HepG2 (cell line): Measurements from ENCODE around the gene CISD1. TPM values are rescaled to one million over a fixed set of nuclear protein-coding genes. Genes with fewer than 3 reads are reported as not detected.

Experiments
- ATRX ChIP-seq: sonication (generic); formaldehyde crosslinking; IDR thresholded peaks from 2 replicates; pipeline ENCODE4 v1.4.0; 2020; ENCODE audit warnings: missing genetic modification reagents, borderline replicate concordance
- BCL6 ChIP-seq: IDR thresholded peaks from 2 replicates; pipeline ENCODE4 v1.6.1; 2016; ENCODE audit warnings: missing genetic modification reagents, missing compliant biosample characterization
- ELF4 ChIP-seq: sonication (generic); formaldehyde crosslinking; IDR thresholded peaks from 2 replicates; pipeline ENCODE4 v1.5.0; 2020; ENCODE audit warnings: missing genetic modification reagents, mild to moderate bottlenecking, moderate library complexity, borderline replicate concordance
- ESRRA ChIP-seq: sonication (generic); formaldehyde crosslinking; IDR thresholded peaks from 2 replicates; pipeline ENCODE4 v1.5.1; 2020; ENCODE audit warnings: mild to moderate bottlenecking, low read depth, missing genetic modification reagents
- ETV6 ChIP-seq: sonication (generic); formaldehyde crosslinking; conservative IDR thresholded peaks from 2 replicates; pipeline ENCODE4 v1.4.0; 2020; ENCODE audit warnings: missing genetic modification reagents
- FOSL2 ChIP-seq: sonication (generic); formaldehyde crosslinking; IDR thresholded peaks from 2 replicates; pipeline ENCODE4 v1.4.0; 2020; ENCODE audit warnings: missing genetic modification reagents
- HNRNPH1 ChIP-seq: fragments of 200-400 bp; formaldehyde crosslinking; optimal IDR thresholded peaks from 2 replicates; pipeline ENCODE3; 2017; ENCODE audit warnings: mild to moderate bottlenecking, low read depth, low read length
- KLF13 ChIP-seq: sonication (generic); formaldehyde crosslinking; IDR thresholded peaks from 2 replicates; pipeline ENCODE4 v1.4.0; 2020; ENCODE audit warnings: mild to moderate bottlenecking, missing genetic modification reagents
- NONO ChIP-seq, 2 experiments: fragments of 450-650 bp in 1 of 2; sonication (generic) in 1 of 2; formaldehyde crosslinking in 1 of 2; IDR thresholded peaks in 1 of 2; conservative IDR thresholded peaks in 1 of 2; 2 replicates each; pipeline versions ENCODE4 v1.6.1 to v1.8.0; 2017 to 2022; ENCODE audit warnings: mild to moderate bottlenecking in 1 of 2, missing genetic modification reagents in 1 of 2, moderate library complexity in 1 of 2
- NR2F2 ChIP-seq: IDR thresholded peaks from 2 replicates; pipeline ENCODE4 v1.6.1; 2012; ENCODE audit warnings: low read depth, inconsistent platforms, borderline replicate concordance
- PBX2 ChIP-seq: IDR thresholded peaks from 2 replicates; pipeline ENCODE4 v1.6.1; 2016; ENCODE audit warnings: control low read depth
- POLR2A ChIP-seq, 2 experiments: IDR thresholded peaks; 2 replicates each; pipeline ENCODE4 v1.6.1; 2011; ENCODE audit warnings: low read depth in 2 of 2, low read length in 2 of 2, mild to moderate bottlenecking in 1 of 2, moderate library complexity in 1 of 2; ENCODE audit not compliant: insufficient read depth in 1 of 2
- SIX1 ChIP-seq: sonication (generic); formaldehyde crosslinking; IDR thresholded peaks from 2 replicates; pipeline ENCODE4 v1.4.0; 2020; ENCODE audit warnings: missing genetic modification reagents, borderline replicate concordance
- YEATS4 ChIP-seq: sonication (generic); formaldehyde crosslinking; IDR thresholded peaks from 2 replicates; pipeline ENCODE4 v1.4.0; 2020; ENCODE audit warnings: missing genetic modification reagents, borderline replicate concordance
- ZNF577 ChIP-seq: sonication (generic); formaldehyde crosslinking; IDR thresholded peaks from 2 replicates; pipeline ENCODE4 v1.4.0; 2020; ENCODE audit warnings: mild to moderate bottlenecking, low read depth, missing genetic modification reagents, borderline replicate concordance
- ZNF605 ChIP-seq: sonication (generic); formaldehyde crosslinking; IDR thresholded peaks from 2 replicates; pipeline ENCODE4 v1.8.0; 2022; ENCODE audit warnings: mild to moderate bottlenecking, missing genetic modification reagents
- polyA plus RNA-seq, 8 experiments: library from polyadenylated mRNA; depleted of rRNA in 3 of 8; stranded (reverse) in 7 of 8; unstranded in 1 of 8; fragments of >200 nt; fragmentation: Illumina TruSeq in 4 of 8; extraction: Trizol in 4 of 8; gene quantifications; 2 replicates each; pipeline versions ENCODE4 v1.2.1 to v1.2.3, GENCODE V29; 2011 to 2016; ENCODE audit warnings: low read depth in 4 of 8, missing spikeins in 1 of 8, mixed read lengths in 1 of 8; ENCODE audit not compliant: insufficient read depth in 1 of 8
- total RNA-seq, 5 experiments: library from RNA; depleted of rRNA; stranded (reverse); fragments of >200 nt; fragmentation: Illumina TruSeq; extraction: Trizol; gene quantifications; 2 replicates each; pipeline ENCODE4 v1.2.3, GENCODE V29; 2016; ENCODE audit warnings: low read depth in 1 of 5
- TF ChIP-seq, protein P1 (sequence below): sonication (generic); formaldehyde crosslinking; IDR thresholded peaks from 2 replicates; pipeline ENCODE4 v1.4.0; 2020; ENCODE audit warnings: missing genetic modification reagents, borderline replicate concordance
- TF ChIP-seq, protein P2 (sequence below): sonication (generic); formaldehyde crosslinking; IDR thresholded peaks from 2 replicates; pipeline ENCODE4 v1.4.0; 2020; ENCODE audit warnings: missing genetic modification reagents
- TF ChIP-seq, protein P3 (sequence below): sonication (generic); formaldehyde crosslinking; IDR thresholded peaks from 2 replicates; pipeline ENCODE4 v1.8.0; 2022; ENCODE audit warnings: mild to moderate bottlenecking, missing genetic modification reagents, moderate library complexity
- TF ChIP-seq, protein P4 (sequence below): sonication (generic); formaldehyde crosslinking; IDR thresholded peaks from 2 replicates; pipeline ENCODE4 v1.4.0; 2020; ENCODE audit warnings: missing genetic modification reagents, borderline replicate concordance
- TF ChIP-seq, protein P5 (sequence below): sonication (generic); formaldehyde crosslinking; IDR thresholded peaks from 2 replicates; pipeline ENCODE4 v1.4.0; 2020; ENCODE audit warnings: mild to moderate bottlenecking, missing genetic modification reagents

The CISD1 gene
- total and polyA plus RNA-seq, 2 of the 13 experiments (the other 11 are each of a cell fraction or from before 2014, with no cell fraction given), result 63.4 to 78.9 TPM

GRCh38 chr10:58267713-58268453 is 1.1 kb upstream of the CISD1 start, which contains the start of gene IPMK (continued):
- TF ChIP-seq, protein P1, sequence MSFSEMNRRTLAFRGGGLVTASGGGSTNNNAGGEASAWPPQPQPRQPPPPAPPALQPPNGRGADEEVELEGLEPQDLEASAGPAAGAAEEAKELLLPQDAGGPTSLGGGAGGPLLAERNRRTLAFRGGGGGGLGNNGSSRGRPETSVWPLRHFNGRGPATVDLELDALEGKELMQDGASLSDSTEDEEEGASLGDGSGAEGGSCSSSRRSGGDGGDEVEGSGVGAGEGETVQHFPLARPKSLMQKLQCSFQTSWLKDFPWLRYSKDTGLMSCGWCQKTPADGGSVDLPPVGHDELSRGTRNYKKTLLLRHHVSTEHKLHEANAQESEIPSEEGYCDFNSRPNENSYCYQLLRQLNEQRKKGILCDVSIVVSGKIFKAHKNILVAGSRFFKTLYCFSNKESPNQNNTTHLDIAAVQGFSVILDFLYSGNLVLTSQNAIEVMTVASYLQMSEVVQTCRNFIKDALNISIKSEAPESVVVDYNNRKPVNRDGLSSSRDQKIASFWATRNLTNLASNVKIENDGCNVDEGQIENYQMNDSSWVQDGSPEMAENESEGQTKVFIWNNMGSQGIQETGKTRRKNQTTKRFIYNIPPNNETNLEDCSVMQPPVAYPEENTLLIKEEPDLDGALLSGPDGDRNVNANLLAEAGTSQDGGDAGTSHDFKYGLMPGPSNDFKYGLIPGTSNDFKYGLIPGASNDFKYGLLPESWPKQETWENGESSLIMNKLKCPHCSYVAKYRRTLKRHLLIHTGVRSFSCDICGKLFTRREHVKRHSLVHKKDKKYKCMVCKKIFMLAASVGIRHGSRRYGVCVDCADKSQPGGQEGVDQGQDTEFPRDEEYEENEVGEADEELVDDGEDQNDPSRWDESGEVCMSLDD, result peak; percentile 73
- no peak for TF ChIP-seq NONO (IDR thresholded peaks at IDR 0.05)
- TF ChIP-seq NONO (CRISPR knock-in tag; conservative IDR thresholded peaks at IDR 0.05), result no peak; the same call in 1 of the 2 replicates
- TF ChIP-seq FOSL2 (CRISPR knock-in tag), result no peak
- no peak for TF ChIP-seq HNRNPH1
- peak; percentile 69 for TF ChIP-seq ZNF605 (CRISPR knock-in tag)
- TF ChIP-seq, protein P2, sequence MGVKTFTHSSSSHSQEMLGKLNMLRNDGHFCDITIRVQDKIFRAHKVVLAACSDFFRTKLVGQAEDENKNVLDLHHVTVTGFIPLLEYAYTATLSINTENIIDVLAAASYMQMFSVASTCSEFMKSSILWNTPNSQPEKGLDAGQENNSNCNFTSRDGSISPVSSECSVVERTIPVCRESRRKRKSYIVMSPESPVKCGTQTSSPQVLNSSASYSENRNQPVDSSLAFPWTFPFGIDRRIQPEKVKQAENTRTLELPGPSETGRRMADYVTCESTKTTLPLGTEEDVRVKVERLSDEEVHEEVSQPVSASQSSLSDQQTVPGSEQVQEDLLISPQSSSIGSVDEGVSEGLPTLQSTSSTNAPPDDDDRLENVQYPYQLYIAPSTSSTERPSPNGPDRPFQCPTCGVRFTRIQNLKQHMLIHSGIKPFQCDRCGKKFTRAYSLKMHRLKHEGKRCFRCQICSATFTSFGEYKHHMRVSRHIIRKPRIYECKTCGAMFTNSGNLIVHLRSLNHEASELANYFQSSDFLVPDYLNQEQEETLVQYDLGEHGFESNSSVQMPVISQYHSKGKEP (CRISPR knock-in tag), result no peak
- TF ChIP-seq, protein P3, sequence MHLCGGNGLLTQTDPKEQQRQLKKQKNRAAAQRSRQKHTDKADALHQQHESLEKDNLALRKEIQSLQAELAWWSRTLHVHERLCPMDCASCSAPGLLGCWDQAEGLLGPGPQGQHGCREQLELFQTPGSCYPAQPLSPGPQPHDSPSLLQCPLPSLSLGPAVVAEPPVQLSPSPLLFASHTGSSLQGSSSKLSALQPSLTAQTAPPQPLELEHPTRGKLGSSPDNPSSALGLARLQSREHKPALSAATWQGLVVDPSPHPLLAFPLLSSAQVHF (CRISPR knock-in tag), result 0 out of 2 replicates have a peak, but pooled peaks have one; percentile 62
- no peak for TF ChIP-seq SIX1 (CRISPR knock-in tag)
- peak; percentile 72 for TF ChIP-seq YEATS4 (CRISPR knock-in tag)
- no peak; the same call in 1 of the 2 replicates for TF ChIP-seq BCL6 (CRISPR knock-in tag)
- TF ChIP-seq NR2F2, result 0 out of 2 replicates have a peak, but pooled peaks have one; percentile 25
- no peak for TF ChIP-seq PBX2 (CRISPR knock-in tag)
- no peak for TF ChIP-seq KLF13 (CRISPR knock-in tag)
- TF ChIP-seq ELF4, result no peak
- no peak for TF ChIP-seq ATRX (CRISPR knock-in tag)
- no peak for TF ChIP-seq ETV6 (CRISPR knock-in tag)
- no peak for TF ChIP-seq ZNF577 (CRISPR knock-in tag)
- TF ChIP-seq, protein P4, sequence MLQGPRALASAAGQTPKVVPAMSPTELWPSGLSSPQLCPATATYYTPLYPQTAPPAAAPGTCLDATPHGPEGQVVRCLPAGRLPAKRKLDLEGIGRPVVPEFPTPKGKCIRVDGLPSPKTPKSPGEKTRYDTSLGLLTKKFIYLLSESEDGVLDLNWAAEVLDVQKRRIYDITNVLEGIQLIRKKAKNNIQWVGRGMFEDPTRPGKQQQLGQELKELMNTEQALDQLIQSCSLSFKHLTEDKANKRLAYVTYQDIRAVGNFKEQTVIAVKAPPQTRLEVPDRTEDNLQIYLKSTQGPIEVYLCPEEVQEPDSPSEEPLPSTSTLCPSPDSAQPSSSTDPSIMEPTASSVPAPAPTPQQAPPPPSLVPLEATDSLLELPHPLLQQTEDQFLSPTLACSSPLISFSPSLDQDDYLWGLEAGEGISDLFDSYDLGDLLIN (CRISPR knock-in tag), result no peak
- TF ChIP-seq ESRRA, result no peak
- TF ChIP-seq, protein P5, sequence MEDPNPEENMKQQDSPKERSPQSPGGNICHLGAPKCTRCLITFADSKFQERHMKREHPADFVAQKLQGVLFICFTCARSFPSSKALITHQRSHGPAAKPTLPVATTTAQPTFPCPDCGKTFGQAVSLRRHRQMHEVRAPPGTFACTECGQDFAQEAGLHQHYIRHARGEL (CRISPR knock-in tag), result peak; percentile 25; the same call in 1 of the 2 replicates
- peak; percentile 42 to 69; a peak in 3 of 4 replicates for TF ChIP-seq POLR2A (IDR thresholded peaks at IDR 0.05; ENCODE audit: insufficient read depth in 1 of 2, low read depth in 2 of 2, low read length in 2 of 2)
